Type B pancreatic cell (in vitro differentiated cells): ENCODE measurements around the gene PRR12. TPM values are rescaled to one million over a fixed set of nuclear protein-coding genes. Genes with fewer than 3 reads are reported as not detected.

Source experiments
- DNase-seq: peaks from one replicate; pipeline ENCODE4 v3.0.0; 2021; ENCODE audit warnings: mixed read lengths; ENCODE audit not compliant: unreplicated experiment; ENCODE audit errors: extremely low spot score
- H3K27ac Mint-ChIP-seq: 2 replicates; pipeline ENCODE4 v1.8.0; 2021; ENCODE audit warnings: mild to moderate bottlenecking, mixed read lengths
- H3K27me3 Mint-ChIP-seq: 2 replicates; pipeline ENCODE4 v1.8.0; 2021; ENCODE audit warnings: mixed read lengths
- H3K36me3 Mint-ChIP-seq: 2 replicates; pipeline ENCODE4 v1.8.0; 2021; ENCODE audit warnings: mixed read lengths
- H3K4me1 Mint-ChIP-seq: one replicate; pipeline ENCODE4 v1.8.0; 2021; ENCODE audit warnings: mixed read lengths; ENCODE audit not compliant: unreplicated experiment
- H3K4me3 Mint-ChIP-seq: 2 replicates; pipeline ENCODE4 v1.8.0; 2021; ENCODE audit warnings: mild to moderate bottlenecking, mixed read lengths
- H3K9me3 Mint-ChIP-seq: 2 replicates; pipeline ENCODE4 v1.8.0; 2021; ENCODE audit warnings: mixed read lengths
- total RNA-seq: library from RNA; stranded (reverse); gene quantifications from 2 replicates; pipeline ENCODE4 v1.2.1, GENCODE V29; 2021; ENCODE audit warnings: low replicate concordance
- TF ChIP-seq, protein P1 (sequence below): fragments of 200-600 bp; sonication (generic); conservative IDR thresholded peaks from 2 replicates; pipeline ENCODE4 v1.5.0; 2021; ENCODE audit warnings: antibody characterized with exemption, mild to moderate bottlenecking

PRR12 gene
- total RNA-seq, 1 donor from 2014 or later = 40.0 TPM

DNA sequence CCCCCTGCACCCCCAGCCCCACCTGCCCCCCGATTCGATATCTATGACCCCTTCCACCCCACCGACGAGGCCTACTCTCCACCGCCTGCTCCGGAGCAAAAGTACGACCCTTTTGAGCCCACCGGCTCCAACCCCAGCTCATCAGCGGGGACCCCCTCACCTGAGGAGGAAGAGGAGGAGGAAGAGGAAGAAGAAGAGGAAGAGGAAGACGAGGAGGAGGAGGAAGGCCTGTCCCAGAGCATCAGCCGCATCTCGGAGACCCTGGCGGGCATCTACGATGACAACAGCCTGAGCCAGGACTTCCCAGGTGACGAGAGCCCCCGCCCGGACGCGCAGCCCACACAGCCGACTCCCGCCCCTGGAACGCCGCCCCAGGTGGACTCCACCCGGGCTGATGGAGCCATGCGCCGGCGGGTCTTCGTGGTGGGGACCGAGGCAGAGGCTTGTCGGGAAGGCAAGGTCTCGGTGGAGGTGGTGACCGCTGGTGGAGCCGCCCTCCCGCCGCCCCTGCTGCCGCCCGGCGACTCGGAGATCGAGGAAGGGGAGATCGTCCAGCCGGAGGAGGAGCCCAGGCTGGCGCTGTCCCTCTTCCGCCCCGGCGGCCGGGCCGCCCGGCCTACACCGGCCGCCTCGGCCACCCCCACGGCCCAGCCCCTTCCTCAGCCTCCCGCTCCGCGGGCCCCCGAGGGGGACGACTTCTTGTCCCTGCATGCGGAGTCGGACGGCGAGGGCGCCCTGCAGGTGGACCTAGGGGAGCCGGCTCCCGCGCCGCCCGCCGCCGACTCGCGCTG, 60.2 kb downstream of the PRR12 start:
- Mint-ChIP-seq H3K9me3 (no peaks in the 10 kb centered on the region), H3K27me3 (no peaks in the 10 kb centered on the region), H3K4me3 (no peak overlapping the region), H3K36me3 (peaks cover 5% of the 10 kb centered on the region), H3K4me1 (no peaks in the 10 kb centered on the region), H3K27ac (no peak overlapping the region)
- DNase-seq = no peak
- TF ChIP-seq, protein P1, sequence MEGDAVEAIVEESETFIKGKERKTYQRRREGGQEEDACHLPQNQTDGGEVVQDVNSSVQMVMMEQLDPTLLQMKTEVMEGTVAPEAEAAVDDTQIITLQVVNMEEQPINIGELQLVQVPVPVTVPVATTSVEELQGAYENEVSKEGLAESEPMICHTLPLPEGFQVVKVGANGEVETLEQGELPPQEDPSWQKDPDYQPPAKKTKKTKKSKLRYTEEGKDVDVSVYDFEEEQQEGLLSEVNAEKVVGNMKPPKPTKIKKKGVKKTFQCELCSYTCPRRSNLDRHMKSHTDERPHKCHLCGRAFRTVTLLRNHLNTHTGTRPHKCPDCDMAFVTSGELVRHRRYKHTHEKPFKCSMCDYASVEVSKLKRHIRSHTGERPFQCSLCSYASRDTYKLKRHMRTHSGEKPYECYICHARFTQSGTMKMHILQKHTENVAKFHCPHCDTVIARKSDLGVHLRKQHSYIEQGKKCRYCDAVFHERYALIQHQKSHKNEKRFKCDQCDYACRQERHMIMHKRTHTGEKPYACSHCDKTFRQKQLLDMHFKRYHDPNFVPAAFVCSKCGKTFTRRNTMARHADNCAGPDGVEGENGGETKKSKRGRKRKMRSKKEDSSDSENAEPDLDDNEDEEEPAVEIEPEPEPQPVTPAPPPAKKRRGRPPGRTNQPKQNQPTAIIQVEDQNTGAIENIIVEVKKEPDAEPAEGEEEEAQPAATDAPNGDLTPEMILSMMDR = no peak

- Mint-ChIP-seq H3K4me1 (no peaks in the 10 kb centered on the region), H3K9me3 (no peaks in the 10 kb centered on the region), H3K36me3 (peaks cover 5% of the 10 kb centered on the region), H3K4me3 (no peak overlapping the region), H3K27me3 (no peaks in the 10 kb centered on the region), H3K27ac (no peak overlapping the region)
- DNase-seq = no peak
- TF ChIP-seq, protein P1 = no peak
Observed at GRCh38 chr19:49651820-49652550, 61.0 kb downstream of the PRR12 start.

GRCh38 chr19:49652551-49653465, 61.8 kb downstream of the PRR12 start:
- no peaks in the 10 kb centered on the region for H3K9me3 Mint-ChIP-seq

DNA sequence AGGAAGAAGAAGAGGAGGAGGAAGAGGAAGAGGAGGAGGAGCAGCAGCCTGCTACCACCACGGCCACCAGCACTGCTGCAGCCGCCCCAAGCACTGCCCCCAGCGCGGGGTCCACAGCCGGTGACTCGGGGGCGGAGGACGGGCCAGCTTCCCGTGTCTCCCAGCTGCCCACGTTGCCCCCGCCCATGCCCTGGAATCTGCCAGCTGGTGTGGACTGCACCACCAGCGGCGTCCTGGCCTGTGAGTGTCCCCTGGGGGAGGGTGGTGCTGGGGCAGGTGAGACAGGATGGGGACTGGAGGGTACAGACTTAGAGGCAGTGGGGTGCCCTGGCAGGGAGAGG, 62.5 kb downstream of the PRR12 start:
- H3K4me1 Mint-ChIP-seq = no peaks in the 10 kb centered on the region
- no peaks in the 10 kb centered on the region for H3K9me3 Mint-ChIP-seq
- peaks cover 8% of the 10 kb centered on the region for H3K36me3 Mint-ChIP-seq
- no peaks in the 10 kb centered on the region for H3K27me3 Mint-ChIP-seq
- TF ChIP-seq, protein P1 = no peak
- DNase-seq = no peak
- no peak overlapping the region for H3K27ac Mint-ChIP-seq
- H3K4me3 Mint-ChIP-seq = no peak overlapping the region

More at GRCh38 chr19:49652551-49653465, 61.8 kb downstream of the PRR12 start:
- DNase-seq = no peak
- Mint-ChIP-seq H3K27me3 (no peaks in the 10 kb centered on the region), H3K36me3 (peaks cover 8% of the 10 kb centered on the region), H3K4me1 (no peaks in the 10 kb centered on the region), H3K27ac (no peak overlapping the region), H3K4me3 (no peak overlapping the region)
- TF ChIP-seq, protein P1 = no peak

DNA sequence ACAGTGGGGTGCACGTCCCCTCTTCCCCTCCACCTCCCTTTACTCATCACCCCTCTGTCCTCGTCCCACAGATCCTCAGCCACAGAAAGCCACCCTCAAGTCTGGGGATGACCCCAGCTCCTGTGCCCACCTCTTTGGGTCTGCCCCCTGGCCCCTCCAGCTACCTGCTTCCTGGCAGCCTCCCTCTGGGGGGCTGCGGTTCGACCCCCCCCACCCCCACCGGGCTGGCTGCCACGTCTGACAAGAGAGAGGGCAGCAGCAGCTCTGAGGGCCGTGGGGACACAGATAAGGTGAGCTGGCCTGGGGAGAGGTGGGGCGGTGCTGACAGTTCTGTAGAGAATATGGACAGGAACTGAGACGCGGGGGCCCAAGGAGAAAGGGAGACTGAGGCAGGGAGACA, 63.6 kb downstream of the PRR12 start:
- H3K4me3 Mint-ChIP-seq = no peak overlapping the region
- no peaks in the 10 kb centered on the region for H3K4me1 Mint-ChIP-seq
- H3K36me3 Mint-ChIP-seq = peaks cover 8% of the 10 kb centered on the region

More for the DNA sequence above, 63.6 kb downstream of the PRR12 start:
- TF ChIP-seq, protein P1 = no peak
- Mint-ChIP-seq H3K27me3 (no peaks in the 10 kb centered on the region), H3K27ac (no peak overlapping the region), H3K9me3 (no peaks in the 10 kb centered on the region)
- no peak for DNase-seq
